Bronchial epithelial cell (primary cell): ENCODE measurements around the gene WNT7B. TPM values are rescaled to one million over a fixed set of nuclear protein-coding genes. Genes with fewer than 3 reads are reported as not detected.

Experiments used
- DNase-seq: peaks from one replicate; pipeline ENCODE4 v3.0.0-alpha.2; 2010; ENCODE audit warnings: low read depth
- FAIRE-seq: peaks from 2 replicates; lab custom pipeline; 2011; peaks lifted over from hg19 to GRCh38; lab: Jason Lieb, UNC
- H3K27me3 ChIP-seq: 2 replicates; pipeline ENCODE4 v1.5.1; 2011; ENCODE audit warnings: low read length; ENCODE audit not compliant: control insufficient read depth, insufficient read depth
- H3K36me3 ChIP-seq: 2 replicates; pipeline ENCODE4 v1.5.1; 2011; ENCODE audit warnings: low read length; ENCODE audit not compliant: control insufficient read depth, insufficient read depth
- H3K4me3 ChIP-seq: 2 replicates; pipeline ENCODE4 v1.5.1; 2011; ENCODE audit warnings: mild to moderate bottlenecking, low read depth, low read length, control low read depth
- CTCF ChIP-seq: IDR thresholded peaks from 2 replicates; pipeline ENCODE4 v1.5.1; 2011; ENCODE audit warnings: mild to moderate bottlenecking, moderate library complexity, low read length, control low read depth, inconsistent platforms; ENCODE audit not compliant: insufficient read depth, severe bottlenecking
- total RNA-seq: library from RNA; depleted of rRNA; stranded (reverse); fragments of >200 nt; gene quantifications from 2 replicates; pipeline ENCODE4 v1.2.1, GENCODE V29; 2014

The WNT7B gene
- total RNA-seq, 1 donor from 2014 or later = 18.2 TPM

- DNase-seq (no peak), FAIRE-seq (no peak)
These were observed 23.8 kb downstream of the WNT7B start for GRCh38 chr22:45953178-45953577.

GRCh38 chr22:45952553-45952952 lies 24.4 kb downstream of the WNT7B start:
- no peak for TF ChIP-seq CTCF
- Histone ChIP-seq H3K36me3 (peaks cover 5% of the 10 kb centered on the region), H3K4me3 (no peak overlapping the region), H3K27me3 (no peaks in the 10 kb centered on the region)
- DNase-seq = no peak
- FAIRE-seq = no peak

More at GRCh38 chr22:45953178-45953577, 23.8 kb downstream of the WNT7B start:
- no peak for TF ChIP-seq CTCF
- Histone ChIP-seq H3K27me3 (no peaks in the 10 kb centered on the region), H3K4me3 (no peak overlapping the region), H3K36me3 (peaks cover 5% of the 10 kb centered on the region)

GRCh38 chr22:45952151-45952550 lies 24.8 kb downstream of the WNT7B start:
- Histone ChIP-seq H3K27me3 (no peaks in the 10 kb centered on the region), H3K36me3 (peaks cover 5% of the 10 kb centered on the region), H3K4me3 (no peak overlapping the region)
- DNase-seq (no peak), FAIRE-seq (no peak)
- no peak for TF ChIP-seq CTCF

GRCh38 chr22:45949891-45950290 lies 27.1 kb downstream of the WNT7B start:
- no peak for TF ChIP-seq CTCF
- peaks cover 5% of the 10 kb centered on the region for H3K36me3 ChIP-seq
- no peak overlapping the region for H3K4me3 ChIP-seq
- DNase-seq = no peak
- H3K27me3 ChIP-seq = no peaks in the 10 kb centered on the region
- no peak for FAIRE-seq

GRCh38 chr22:45949258-45949870 lies 27.6 kb downstream of the WNT7B start:
- DNase-seq = no peak
- no peak for TF ChIP-seq CTCF

More at GRCh38 chr22:45949258-45949870, 27.6 kb downstream of the WNT7B start:
- no peak for FAIRE-seq
- H3K4me3 ChIP-seq = no peak overlapping the region
- peaks cover 5% of the 10 kb centered on the region for H3K36me3 ChIP-seq
- H3K27me3 ChIP-seq = no peaks in the 10 kb centered on the region
